ENCODE results near the gene CCNG2. TPM values are rescaled to one million over a fixed set of nuclear protein-coding genes. Genes with fewer than 3 reads are reported as not detected.
A peak's percentile ranks its signal among the peaks of the same experiment; 100 is the strongest.

The CCNG2 gene
- total and polyA plus RNA-seq, 9 of the 15 experiments (the other 6 are each of a cell fraction or from before 2014, with no cell fraction given): 0.49 to 6.6 (median 2.9) TPM

DNA sequence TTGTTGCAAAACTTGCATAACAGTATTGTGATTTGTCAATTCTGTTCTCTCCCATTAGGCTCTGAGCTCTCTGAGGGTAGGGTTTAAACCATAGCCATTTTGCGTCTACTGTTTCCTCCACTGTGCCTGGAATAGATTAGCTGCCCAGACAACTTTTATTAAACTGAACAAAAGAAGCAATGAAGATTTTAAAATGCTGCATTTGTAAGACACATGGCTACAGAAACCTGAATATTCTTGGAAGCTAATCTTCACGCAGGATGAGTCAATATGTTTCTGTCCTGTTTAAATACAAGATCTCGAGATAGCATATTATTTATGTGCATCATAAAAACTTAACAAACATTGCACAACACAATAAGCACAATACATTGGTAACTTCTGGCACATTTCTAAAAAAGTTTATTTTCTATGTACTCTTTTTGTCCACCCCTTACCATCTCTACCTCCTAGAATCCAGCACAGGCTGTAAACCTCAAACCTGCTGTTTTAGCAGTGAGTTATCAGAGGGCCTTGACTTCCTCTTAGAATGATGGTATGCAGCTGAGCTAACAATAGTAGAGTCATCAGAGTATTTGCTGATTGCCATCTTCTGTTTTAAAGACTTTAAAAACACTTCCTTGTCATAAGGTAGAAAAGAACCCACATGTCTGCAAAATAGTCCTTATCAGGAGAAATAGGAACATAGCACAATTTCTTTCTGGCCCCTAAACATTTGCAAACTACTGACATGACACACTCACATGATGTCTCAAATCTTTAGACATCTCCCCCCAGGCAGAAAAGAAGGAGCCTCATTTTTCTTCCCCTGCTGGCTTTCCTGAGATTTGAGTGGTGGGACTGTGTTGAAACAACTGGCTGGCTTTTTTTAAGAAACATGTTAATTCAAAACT lies 10.6 kb upstream of the CCNG2 start (continued):
- TF ChIP-seq PTBP1 (IDR thresholded peaks at IDR 0.05; ENCODE audit: low read depth, low read length) (no peak), CC2D1A (IDR thresholded peaks at IDR 0.05) (no peak), ARID1B (IDR thresholded peaks at IDR 0.05) (peak; percentile 70), CGGBP1 (CRISPR knock-in tag; IDR thresholded peaks at IDR 0.05) (no peak), ZKSCAN3 (CRISPR knock-in tag; IDR thresholded peaks at IDR 0.05) (no peak), SOX6 (IDR thresholded peaks at IDR 0.05) (peak; percentile 88), GMEB1 (CRISPR knock-in tag; IDR thresholded peaks at IDR 0.05) (no peak), ZNF766 (CRISPR knock-in tag; conservative IDR thresholded peaks at IDR 0.05) (peak; percentile 60; the same call in 1 of the 2 replicates)
- TF ChIP-seq, protein P1, sequence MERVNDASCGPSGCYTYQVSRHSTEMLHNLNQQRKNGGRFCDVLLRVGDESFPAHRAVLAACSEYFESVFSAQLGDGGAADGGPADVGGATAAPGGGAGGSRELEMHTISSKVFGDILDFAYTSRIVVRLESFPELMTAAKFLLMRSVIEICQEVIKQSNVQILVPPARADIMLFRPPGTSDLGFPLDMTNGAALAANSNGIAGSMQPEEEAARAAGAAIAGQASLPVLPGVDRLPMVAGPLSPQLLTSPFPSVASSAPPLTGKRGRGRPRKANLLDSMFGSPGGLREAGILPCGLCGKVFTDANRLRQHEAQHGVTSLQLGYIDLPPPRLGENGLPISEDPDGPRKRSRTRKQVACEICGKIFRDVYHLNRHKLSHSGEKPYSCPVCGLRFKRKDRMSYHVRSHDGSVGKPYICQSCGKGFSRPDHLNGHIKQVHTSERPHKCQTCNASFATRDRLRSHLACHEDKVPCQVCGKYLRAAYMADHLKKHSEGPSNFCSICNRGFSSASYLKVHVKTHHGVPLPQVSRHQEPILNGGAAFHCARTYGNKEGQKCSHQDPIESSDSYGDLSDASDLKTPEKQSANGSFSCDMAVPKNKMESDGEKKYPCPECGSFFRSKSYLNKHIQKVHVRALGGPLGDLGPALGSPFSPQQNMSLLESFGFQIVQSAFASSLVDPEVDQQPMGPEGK (CRISPR knock-in tag; IDR thresholded peaks at IDR 0.05; ENCODE audit: borderline replicate concordance): no peak
- TF ChIP-seq, protein P2, sequence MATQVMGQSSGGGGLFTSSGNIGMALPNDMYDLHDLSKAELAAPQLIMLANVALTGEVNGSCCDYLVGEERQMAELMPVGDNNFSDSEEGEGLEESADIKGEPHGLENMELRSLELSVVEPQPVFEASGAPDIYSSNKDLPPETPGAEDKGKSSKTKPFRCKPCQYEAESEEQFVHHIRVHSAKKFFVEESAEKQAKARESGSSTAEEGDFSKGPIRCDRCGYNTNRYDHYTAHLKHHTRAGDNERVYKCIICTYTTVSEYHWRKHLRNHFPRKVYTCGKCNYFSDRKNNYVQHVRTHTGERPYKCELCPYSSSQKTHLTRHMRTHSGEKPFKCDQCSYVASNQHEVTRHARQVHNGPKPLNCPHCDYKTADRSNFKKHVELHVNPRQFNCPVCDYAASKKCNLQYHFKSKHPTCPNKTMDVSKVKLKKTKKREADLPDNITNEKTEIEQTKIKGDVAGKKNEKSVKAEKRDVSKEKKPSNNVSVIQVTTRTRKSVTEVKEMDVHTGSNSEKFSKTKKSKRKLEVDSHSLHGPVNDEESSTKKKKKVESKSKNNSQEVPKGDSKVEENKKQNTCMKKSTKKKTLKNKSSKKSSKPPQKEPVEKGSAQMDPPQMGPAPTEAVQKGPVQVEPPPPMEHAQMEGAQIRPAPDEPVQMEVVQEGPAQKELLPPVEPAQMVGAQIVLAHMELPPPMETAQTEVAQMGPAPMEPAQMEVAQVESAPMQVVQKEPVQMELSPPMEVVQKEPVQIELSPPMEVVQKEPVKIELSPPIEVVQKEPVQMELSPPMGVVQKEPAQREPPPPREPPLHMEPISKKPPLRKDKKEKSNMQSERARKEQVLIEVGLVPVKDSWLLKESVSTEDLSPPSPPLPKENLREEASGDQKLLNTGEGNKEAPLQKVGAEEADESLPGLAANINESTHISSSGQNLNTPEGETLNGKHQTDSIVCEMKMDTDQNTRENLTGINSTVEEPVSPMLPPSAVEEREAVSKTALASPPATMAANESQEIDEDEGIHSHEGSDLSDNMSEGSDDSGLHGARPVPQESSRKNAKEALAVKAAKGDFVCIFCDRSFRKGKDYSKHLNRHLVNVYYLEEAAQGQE (IDR thresholded peaks at IDR 0.05; ENCODE audit: borderline replicate concordance): no peak
- TF ChIP-seq, protein P2 (CRISPR knock-in tag; IDR thresholded peaks at IDR 0.05; ENCODE audit: low read depth): no peak
